AG04449 (cell line): ENCODE measurements around the gene TBCK.

Experiments
- CTCF ChIA-PET: fragments of 350-600 bp; formaldehyde crosslinking; extraction: SDS; loops from one replicate; lab custom pipeline; 2021; ENCODE audit warnings: antibody characterized with exemption; lab: Yijun Ruan, JAX
- POLR2A ChIA-PET: fragments of 400-600, 350-600 bp; formaldehyde crosslinking; extraction: SDS; loops from one replicate; lab custom pipeline; 2020; ENCODE audit warnings: antibody characterized with exemption, inconsistent platforms; lab: Yijun Ruan, JAX
- DNase-seq: peaks from one replicate; pipeline ENCODE4 v3.0.0-alpha.2; 2010; ENCODE audit warnings: low read depth, low spot score
- H3K4me3 ChIP-seq: 2 replicates; pipeline ENCODE4 v1.5.1; 2011; ENCODE audit warnings: low read depth, mild to moderate bottlenecking, control low read depth, low read length
- TF ChIP-seq, protein P1 (sequence below): IDR thresholded peaks from one replicate; pipeline ENCODE4 v1.5.1; 2011; ENCODE audit warnings: mild to moderate bottlenecking, moderate library complexity, low read length, control low read depth, inconsistent platforms; ENCODE audit not compliant: insufficient read depth; ENCODE audit errors: missing control alignments

Gene TBCK

DNA sequence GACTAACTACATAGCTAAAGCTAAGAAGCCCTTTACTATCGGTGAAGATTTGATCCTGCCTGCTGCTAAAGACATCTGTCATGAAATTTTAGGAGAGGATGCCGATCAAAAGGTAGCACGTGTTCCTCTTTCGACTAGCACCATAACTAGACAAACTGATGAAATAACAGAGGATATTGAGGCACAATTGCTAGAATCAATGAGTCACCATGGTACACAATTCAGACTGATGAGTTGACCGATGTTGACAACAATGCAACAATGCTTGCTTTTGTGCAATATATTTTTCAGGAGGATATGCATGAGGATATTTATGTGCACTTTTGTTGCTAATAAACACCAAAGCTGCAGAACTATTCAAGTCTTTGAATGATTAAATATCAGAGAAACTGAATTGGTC lies 24.3 kb downstream of the TBCK start:
- DNase-seq, result no peak

DNA sequence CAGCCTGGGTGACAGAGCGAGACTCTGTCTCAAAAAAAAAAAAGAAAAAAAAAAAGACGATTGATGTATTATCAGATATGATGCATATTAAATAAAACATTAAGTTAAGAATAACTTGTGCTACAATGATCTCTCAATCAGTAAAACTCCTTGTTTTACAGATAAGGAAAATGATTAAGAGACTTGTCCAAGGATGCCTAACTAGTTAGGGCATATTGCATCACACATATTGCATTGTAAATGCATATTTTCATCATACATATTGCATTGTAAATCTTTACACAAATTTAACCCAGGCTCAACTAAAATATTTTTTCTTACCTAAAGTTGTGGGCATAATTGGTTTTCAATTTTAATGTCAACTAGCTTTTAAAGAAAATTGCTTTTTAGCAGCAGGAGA lies 26.3 kb downstream of the TBCK start:
- ChIA-PET POLR2A (no interaction called here), CTCF (interaction anchor here (1.0 to 1.9 kb wide), 2 partner anchors 24 to 39 kb away, joined by 3 to 4 read pairs; no protein-coding TSS in a partner anchor)
- no peak overlapping the region for H3K4me3 ChIP-seq
- TF ChIP-seq, protein P1, sequence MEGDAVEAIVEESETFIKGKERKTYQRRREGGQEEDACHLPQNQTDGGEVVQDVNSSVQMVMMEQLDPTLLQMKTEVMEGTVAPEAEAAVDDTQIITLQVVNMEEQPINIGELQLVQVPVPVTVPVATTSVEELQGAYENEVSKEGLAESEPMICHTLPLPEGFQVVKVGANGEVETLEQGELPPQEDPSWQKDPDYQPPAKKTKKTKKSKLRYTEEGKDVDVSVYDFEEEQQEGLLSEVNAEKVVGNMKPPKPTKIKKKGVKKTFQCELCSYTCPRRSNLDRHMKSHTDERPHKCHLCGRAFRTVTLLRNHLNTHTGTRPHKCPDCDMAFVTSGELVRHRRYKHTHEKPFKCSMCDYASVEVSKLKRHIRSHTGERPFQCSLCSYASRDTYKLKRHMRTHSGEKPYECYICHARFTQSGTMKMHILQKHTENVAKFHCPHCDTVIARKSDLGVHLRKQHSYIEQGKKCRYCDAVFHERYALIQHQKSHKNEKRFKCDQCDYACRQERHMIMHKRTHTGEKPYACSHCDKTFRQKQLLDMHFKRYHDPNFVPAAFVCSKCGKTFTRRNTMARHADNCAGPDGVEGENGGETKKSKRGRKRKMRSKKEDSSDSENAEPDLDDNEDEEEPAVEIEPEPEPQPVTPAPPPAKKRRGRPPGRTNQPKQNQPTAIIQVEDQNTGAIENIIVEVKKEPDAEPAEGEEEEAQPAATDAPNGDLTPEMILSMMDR, result no peak
- no peak for DNase-seq

More for the DNA sequence above, 24.3 kb downstream of the TBCK start:
- CTCF ChIA-PET, result interaction anchor here (1.0 to 2.0 kb wide), 2 partner anchors 11 to 25 kb away, joined by 4 to 6 read pairs; no protein-coding TSS in a partner anchor
- TF ChIP-seq, protein P1, result no peak
- H3K4me3 ChIP-seq, result no peak overlapping the region
- POLR2A ChIA-PET, result no interaction called here

DNA sequence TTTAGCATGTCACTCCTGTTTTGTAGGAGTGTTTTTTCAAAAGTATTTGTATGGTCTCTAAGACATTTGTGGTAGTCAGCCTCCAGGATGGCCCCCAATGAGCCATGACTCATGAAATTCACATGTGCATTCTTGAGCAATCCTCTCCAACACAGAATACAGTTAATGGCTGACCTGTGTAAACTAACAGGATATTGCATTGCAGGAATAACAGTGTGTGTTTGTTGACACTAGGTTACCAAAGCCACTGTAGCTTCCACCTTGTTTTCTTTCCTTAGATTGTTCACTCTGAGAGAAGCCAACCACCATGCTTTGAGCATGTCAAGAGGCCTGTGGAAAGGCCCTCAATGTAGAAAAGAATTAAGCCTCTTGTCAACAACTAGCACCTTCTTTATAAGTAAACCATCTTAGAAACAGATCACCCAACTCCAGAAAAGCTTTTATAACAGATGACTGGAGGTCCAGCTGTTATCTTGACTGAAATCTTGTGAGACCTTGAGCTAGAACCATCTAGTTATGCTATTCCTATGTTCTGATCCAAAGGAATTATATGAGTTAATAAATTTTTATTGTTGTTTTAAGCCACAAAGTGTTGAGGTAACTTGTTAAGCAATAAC lies 28.5 kb downstream of the TBCK start:
- no peak overlapping the region for H3K4me3 ChIP-seq
- POLR2A ChIA-PET, result no interaction called here
- CTCF ChIA-PET, result interaction anchor here (0.9 to 1.2 kb wide), 3 partner anchors 16 to 23 kb away, joined by 3 read pairs; no protein-coding TSS in a partner anchor
- peak; percentile 61 for DNase-seq
- TF ChIP-seq, protein P1, result no peak

DNA sequence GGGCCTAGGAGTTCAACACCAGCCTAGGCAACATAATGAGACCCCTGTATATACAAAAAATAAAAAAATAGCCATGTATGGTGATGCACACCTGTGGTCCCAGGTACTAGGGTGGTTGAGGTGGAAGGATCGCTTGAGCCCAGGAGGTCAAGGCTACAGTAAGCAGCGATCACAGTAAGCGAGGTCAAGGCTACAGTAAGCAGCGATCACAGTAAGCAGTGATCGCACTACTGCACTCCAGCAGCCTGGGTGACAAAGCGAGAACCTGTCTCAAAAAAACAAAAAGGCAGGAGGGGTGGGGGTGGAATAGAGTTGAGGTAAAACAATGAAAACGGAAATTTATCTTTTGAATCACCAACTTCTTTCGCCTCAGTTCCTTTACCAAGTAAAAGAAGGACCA lies 29.4 kb downstream of the TBCK start:
- TF ChIP-seq, protein P1, result no peak
- ChIA-PET CTCF (interaction anchor here (1.5 kb wide), 1 partner anchor 20 kb away, joined by 4 read pairs; no protein-coding TSS in a partner anchor), POLR2A (no interaction called here)
- H3K4me3 ChIP-seq, result no peak overlapping the region
- DNase-seq, result no peak

DNA sequence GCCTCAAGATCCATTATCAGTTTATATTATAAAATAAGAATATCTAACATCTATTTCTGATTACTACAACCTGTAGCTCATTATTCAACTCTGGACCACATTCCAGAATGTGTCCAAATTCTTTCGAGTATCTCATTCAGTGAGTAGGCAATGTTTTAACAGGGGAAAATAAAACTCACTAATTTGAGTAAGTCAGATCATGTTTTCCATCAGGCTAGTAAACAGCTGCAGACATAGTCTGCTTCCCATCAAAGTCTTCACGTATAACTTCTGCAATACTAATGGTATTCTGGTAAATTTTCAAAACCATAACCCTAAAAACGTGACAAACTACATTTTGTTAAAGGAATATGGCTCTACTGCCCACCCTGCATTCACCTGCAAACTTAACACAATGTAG lies 31.8 kb downstream of the TBCK start:
- ChIA-PET POLR2A (interaction anchor here (0.7 kb wide), 1 partner anchor 309 kb away, joined by 4 read pairs; no protein-coding TSS in a partner anchor), CTCF (no interaction called here)
- TF ChIP-seq, protein P1, result no peak
- no peak for DNase-seq
- H3K4me3 ChIP-seq, result no peak overlapping the region

DNA sequence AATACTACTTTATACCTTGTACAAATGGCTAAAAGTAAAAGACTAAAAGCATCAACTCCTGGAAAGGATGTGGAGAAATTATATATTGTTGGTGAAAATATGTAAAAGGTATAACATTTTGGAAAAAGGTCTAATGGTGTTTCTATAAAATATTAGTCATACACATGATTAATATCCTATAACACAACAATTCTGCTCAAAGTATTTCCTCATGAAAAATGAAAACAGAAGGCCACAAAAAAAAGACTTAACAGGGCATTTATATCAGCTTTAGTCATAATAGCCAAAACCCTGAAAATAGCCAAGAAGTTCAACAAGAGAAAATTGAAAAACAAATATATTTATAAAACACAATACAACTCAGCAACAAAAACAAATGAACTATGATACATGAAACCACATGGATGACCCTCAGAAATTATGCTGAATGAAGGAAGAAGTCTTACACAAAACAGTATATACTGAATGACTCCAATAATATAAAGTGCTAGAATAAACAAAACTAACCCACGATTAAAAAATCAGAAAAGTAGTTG lies 38.8 kb downstream of the TBCK start:
- TF ChIP-seq, protein P1, result no peak
- POLR2A ChIA-PET, result no interaction called here
- DNase-seq, result no peak
- CTCF ChIA-PET, result no interaction called here
- no peak overlapping the region for H3K4me3 ChIP-seq
